Kidney (tissue), 14 donors: Measurements from ENCODE around the gene INF2. TPM values are rescaled to one million over a fixed set of nuclear protein-coding genes. Genes with fewer than 3 reads are reported as not detected.
A peak's percentile ranks its signal among the peaks of the same experiment; 100 is the strongest.

Experiments used
- DNase-seq, 5 donors: peaks; one replicate each; pipeline ENCODE4 v3.0.0-alpha.2; 2013 to 2020
- FAIRE-seq: peaks from 2 replicates; lab custom pipeline; 2012; peaks lifted over from hg19 to GRCh38; lab: Jason Lieb, UNC
- H3K27ac ChIP-seq, 2 donors: one replicate each; pipeline ENCODE4 v1.7.0; 2013; ENCODE audit warnings: low read depth in 2 of 2, low read length in 2 of 2, inconsistent platforms in 1 of 2
- H3K27me3 ChIP-seq: one replicate; pipeline ENCODE4 v1.7.1; 2013; ENCODE audit warnings: low read length, inconsistent platforms; ENCODE audit not compliant: control insufficient read depth, insufficient read depth
- H3K36me3 ChIP-seq, 3 donors: one replicate each; pipeline versions ENCODE4 v1.7.0 to v1.7.1; 2013; ENCODE audit warnings: low read length in 3 of 3, control low read depth in 1 of 3, inconsistent platforms in 1 of 3; ENCODE audit not compliant: insufficient read depth in 3 of 3, control insufficient read depth in 2 of 3
- H3K4me1 ChIP-seq, 3 donors: one replicate each; pipeline versions ENCODE4 v1.7.0 to v1.7.1; 2013; ENCODE audit warnings: low read length in 3 of 3, inconsistent platforms in 1 of 3, low read depth in 1 of 3; ENCODE audit not compliant: control insufficient read depth in 2 of 3, insufficient read depth in 2 of 3
- H3K4me3 ChIP-seq, 3 donors: one replicate each; pipeline versions ENCODE4 v1.7.0 to v1.8.1; 2013; ENCODE audit warnings: low read length in 3 of 3, control low read depth in 1 of 3, inconsistent platforms in 1 of 3
- H3K9ac ChIP-seq, 3 donors: one replicate each; pipeline versions ENCODE4 v1.7.0 to v1.7.1; 2013; ENCODE audit warnings: low read length in 3 of 3, control low read depth in 1 of 3, inconsistent platforms in 1 of 3
- H3K9me3 ChIP-seq, 3 donors: one replicate each; pipeline versions ENCODE4 v1.7.0 to v1.7.1; 2013; ENCODE audit warnings: low read length in 3 of 3, control low read depth in 1 of 3, inconsistent platforms in 1 of 3; ENCODE audit not compliant: control insufficient read depth in 2 of 3, insufficient read depth in 1 of 3
- intact Hi-C: fragments of 100-400 bp; cut with DNase I; formaldehyde crosslinking; loops from one replicate; pipeline ENCODE4 v1.11.1; 2022
- polyA plus RNA-seq: library from polyadenylated mRNA; stranded (reverse); fragments of 350-450 nt; fragmentation: Illumina TruSeq; extraction: RNeasy Lipid Tissue Mini Kit (QIAGEN cat#74804); gene quantifications from one replicate; pipeline ENCODE4 v1.2.3, GENCODE V29; 2014; ENCODE audit warnings: low read depth, low replicate concordance; ENCODE audit not compliant: insufficient read depth
- total RNA-seq: library from RNA; stranded (reverse); fragmentation: NEBNext Ultra II Directional; extraction: Animal tissue kit (Norgen Biotek cat#: 25700); gene quantifications from one replicate; pipeline ENCODE4 v1.2.1, GENCODE V29; 2021
- TF ChIP-seq, protein P1 (sequence below): IDR thresholded peaks from 3 replicates; pipeline ENCODE4 v1.5.1; 2012; ENCODE audit warnings: mild to moderate bottlenecking, moderate library complexity, borderline replicate concordance; ENCODE audit not compliant: insufficient read depth; ENCODE audit errors: extremely low read depth
- donor health status: control.
- donor health status: control.
- donor health status: control.
- donor health status: control.
- donor health status: control.
- donor health status: DM: yes; HTN: yes; CAD: no.
- donor health status: Normal renal cell carcinoma (clear cell type).

INF2 gene
- total and polyA plus RNA-seq, 2 donors from 2014 or later = 58.5 to 82.7 TPM

DNA sequence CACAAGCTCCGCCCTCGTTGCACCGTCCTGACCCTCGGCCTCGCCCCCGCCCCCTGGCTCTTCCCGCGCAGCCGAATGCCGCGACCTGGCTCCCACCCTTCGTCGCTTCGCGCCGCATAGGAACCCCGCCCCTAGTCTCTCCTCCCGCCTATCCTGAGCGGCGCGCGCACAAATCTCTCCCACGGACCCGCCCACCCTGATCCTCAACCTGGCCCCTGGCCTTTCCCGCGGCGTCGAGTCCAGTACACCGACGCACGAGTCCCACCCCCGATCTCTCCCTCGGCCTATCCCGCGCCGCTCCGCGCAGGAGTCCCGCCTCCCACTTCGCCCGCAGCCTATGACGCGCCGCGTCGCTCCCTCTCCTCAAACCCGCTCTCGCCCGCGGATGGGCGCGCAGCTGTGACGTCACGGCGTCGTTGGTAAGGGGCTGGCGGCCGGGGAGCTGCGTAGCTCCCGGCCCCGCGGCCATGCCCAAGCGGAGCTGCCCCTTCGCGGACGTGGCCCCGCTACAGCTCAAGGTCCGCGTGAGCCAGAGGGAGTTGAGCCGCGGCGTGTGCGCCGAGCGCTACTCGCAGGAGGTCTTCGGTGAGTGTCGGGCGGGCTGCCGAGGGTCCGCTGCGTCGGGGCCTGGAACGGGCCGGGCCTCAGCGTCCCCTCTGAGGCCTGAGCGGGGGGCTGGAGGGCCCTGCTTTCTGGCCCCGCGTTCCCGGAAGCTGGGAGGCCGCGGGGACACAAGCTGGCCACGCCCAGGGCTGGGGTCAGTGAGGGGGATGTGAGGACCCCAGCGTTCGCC, 63.5 kb downstream of the INF2 start, which contains the start of gene SIVA1:
Gene SIVA1 (plus strand): TSS at position 413 of the 793 bp plus-strand sequence. CDS start 55 bp downstream, at position 468.
- Histone ChIP-seq H3K9ac (peak within 1 kb of the TSS; percentile 65 to 88 (median 74)), H3K27me3 (no peaks in the 10 kb centered on the region), H3K36me3 (peaks cover 2 to 15% (median 11%) of the 10 kb centered on the region in 3 donors), H3K9me3 (no peaks in the 10 kb centered on the region), H3K4me1 (peaks cover 0 to 27% (median 19%) of the 10 kb centered on the region in 3 donors), H3K4me3 (peak within 1 kb of the TSS; percentile 73 to 89 (median 81)), H3K27ac (peak within 1 kb of the TSS; percentile 49 to 79)
- intact Hi-C loops = no loop called here
- peak; percentile 100 for DNase-seq
- FAIRE-seq = peak; percentile 80
- TF ChIP-seq, protein P1, sequence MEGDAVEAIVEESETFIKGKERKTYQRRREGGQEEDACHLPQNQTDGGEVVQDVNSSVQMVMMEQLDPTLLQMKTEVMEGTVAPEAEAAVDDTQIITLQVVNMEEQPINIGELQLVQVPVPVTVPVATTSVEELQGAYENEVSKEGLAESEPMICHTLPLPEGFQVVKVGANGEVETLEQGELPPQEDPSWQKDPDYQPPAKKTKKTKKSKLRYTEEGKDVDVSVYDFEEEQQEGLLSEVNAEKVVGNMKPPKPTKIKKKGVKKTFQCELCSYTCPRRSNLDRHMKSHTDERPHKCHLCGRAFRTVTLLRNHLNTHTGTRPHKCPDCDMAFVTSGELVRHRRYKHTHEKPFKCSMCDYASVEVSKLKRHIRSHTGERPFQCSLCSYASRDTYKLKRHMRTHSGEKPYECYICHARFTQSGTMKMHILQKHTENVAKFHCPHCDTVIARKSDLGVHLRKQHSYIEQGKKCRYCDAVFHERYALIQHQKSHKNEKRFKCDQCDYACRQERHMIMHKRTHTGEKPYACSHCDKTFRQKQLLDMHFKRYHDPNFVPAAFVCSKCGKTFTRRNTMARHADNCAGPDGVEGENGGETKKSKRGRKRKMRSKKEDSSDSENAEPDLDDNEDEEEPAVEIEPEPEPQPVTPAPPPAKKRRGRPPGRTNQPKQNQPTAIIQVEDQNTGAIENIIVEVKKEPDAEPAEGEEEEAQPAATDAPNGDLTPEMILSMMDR = no peak

DNA sequence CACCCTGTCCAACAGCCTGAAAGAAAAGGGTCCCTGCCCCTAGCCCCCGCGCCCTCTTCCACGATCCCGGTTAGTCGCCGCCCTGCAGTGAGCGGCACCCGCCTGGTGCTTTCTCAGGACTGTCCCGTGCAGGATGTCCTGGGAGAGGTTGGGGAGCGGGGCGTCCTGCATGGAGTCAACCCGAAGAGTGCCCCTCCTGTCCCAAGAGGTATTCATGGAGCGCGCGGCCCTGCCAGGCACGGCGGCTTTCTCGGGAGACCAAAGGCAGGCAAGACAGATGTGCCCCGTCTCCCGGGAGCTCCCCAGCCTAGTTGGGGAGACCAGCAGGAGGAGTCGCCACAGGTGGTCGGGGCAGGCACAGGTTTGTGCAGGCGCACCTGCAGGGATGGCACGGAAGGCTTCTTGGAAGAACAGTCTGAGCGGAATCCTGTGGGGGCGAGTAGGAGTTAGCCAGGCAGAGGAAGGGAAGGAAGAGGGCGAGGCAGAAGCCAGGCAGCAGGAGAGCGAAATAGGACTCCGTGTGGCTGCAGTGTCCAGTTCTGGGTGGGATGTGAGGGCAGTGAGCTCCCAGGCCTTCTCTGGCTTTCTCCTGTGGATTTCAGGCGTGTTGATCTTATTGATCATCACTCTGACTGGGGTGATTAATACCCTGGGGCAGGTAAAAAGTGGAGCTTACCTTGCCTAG, 64.3 kb downstream of the INF2 start:
- no peaks in the 10 kb centered on the region for H3K27me3 ChIP-seq
- TF ChIP-seq, protein P1 = no peak
- peak overlapping the region in 1 of 2 donors; percentile 65 for H3K27ac ChIP-seq
- peak overlapping the region; percentile 66 to 89 (median 81) for H3K4me3 ChIP-seq
- intact Hi-C loops = no loop called here
- peak overlapping the region; percentile 57 to 88 (median 74) for H3K9ac ChIP-seq
- H3K36me3 ChIP-seq = peaks cover 2 to 17% (median 14%) of the 10 kb centered on the region in 3 donors
- DNase-seq = peak in 1 of 5 donors; percentile 87
- H3K4me1 ChIP-seq = peaks cover 0 to 22% (median 19%) of the 10 kb centered on the region in 3 donors
- H3K9me3 ChIP-seq = no peaks in the 10 kb centered on the region
- no peak for FAIRE-seq

DNA sequence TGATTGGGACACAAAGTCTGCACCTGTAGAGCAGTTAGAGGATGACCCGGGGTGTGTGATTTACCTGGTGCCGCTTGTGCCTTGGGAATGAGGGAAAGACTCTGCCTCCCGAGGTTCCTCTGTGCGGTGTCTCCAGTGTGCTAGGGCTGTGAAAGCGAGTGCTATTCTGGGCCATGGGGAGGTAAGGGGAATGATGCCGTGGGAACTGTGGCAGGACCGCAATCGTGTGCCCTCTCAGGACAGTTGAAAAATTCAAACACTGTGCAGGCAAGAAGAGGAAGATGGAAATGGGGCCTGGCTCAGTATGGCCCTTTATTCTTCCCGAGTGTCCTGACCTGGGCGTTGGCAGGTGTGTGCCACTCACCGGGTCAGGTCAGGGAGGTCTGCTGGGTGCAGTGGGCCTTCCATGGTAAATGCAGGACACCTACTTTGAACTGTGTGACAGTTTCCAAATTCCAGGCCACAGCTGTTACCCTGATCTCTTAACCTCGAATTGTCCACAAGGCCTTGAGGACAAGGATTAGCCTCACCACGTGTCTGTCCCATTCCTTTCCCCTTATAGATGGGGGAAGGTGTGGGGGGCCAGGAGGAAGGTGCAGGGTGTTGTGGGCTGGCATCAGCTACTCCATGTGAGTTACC, 64.9 kb downstream of the INF2 start:
- Histone ChIP-seq H3K4me1 (peaks cover 0 to 17% (median 16%) of the 10 kb centered on the region in 3 donors), H3K4me3 (peak overlapping the region; percentile 66 to 89 (median 81)), H3K27ac (no peak overlapping the region), H3K27me3 (no peaks in the 10 kb centered on the region), H3K36me3 (peaks cover 2 to 23% (median 15%) of the 10 kb centered on the region in 3 donors), H3K9ac (peak overlapping the region in 2 of 3 donors; percentile 57 to 88), H3K9me3 (no peaks in the 10 kb centered on the region)
- no peak for FAIRE-seq
- DNase-seq = peak in 1 of 5 donors; percentile 59
- intact Hi-C loops = no loop called here
- TF ChIP-seq, protein P1 = no peak
